Suprapubic skin (tissue), 4 donors: ENCODE results near the gene PPWD1. TPM values are rescaled to one million over a fixed set of nuclear protein-coding genes. Genes with fewer than 3 reads are reported as not detected.

Experiments used
- DNase-seq, 2 donors: peaks; one replicate each; pipeline ENCODE4 v3.0.0-alpha.2; 2019; ENCODE audit warnings: low spot score in 2 of 2
- H3K27ac ChIP-seq: fragments of 200-600 bp; sonication (generic); one replicate; pipeline ENCODE4 v1.5.1; 2019
- H3K27me3 ChIP-seq: fragments of 200-600 bp; sonication (generic); one replicate; pipeline ENCODE4 v1.5.1; 2019
- H3K36me3 ChIP-seq: fragments of 200-600 bp; sonication (generic); one replicate; pipeline ENCODE4 v1.5.1; 2019
- H3K4me1 ChIP-seq: fragments of 200-600 bp; sonication (generic); one replicate; pipeline ENCODE4 v1.5.1; 2019
- H3K4me3 ChIP-seq: fragments of 200-600 bp; sonication (generic); one replicate; pipeline ENCODE4 v1.5.1; 2019; ENCODE audit warnings: mild to moderate bottlenecking
- H3K9me3 ChIP-seq: fragments of 200-600 bp; sonication (generic); one replicate; pipeline ENCODE4 v1.5.1; 2019
- EP300 ChIP-seq: sonication (generic); formaldehyde crosslinking; IDR thresholded peaks from one replicate; pipeline ENCODE4 v1.6.1; 2017; ENCODE audit warnings: antibody characterized with exemption
- POLR2A ChIP-seq, 2 donors: fragments of 450-650 bp; IDR thresholded peaks; one replicate each; pipeline ENCODE4 v1.6.1; 2017; ENCODE audit warnings: antibody characterized with exemption in 2 of 2, mild to moderate bottlenecking in 2 of 2, moderate library complexity in 2 of 2
- POLR2AphosphoS5 ChIP-seq, 3 donors: sonication (generic); formaldehyde crosslinking; IDR thresholded peaks; one replicate each; pipeline ENCODE4 v1.6.1; 2017; ENCODE audit warnings: antibody characterized with exemption in 3 of 3
- WGBS: methylation state at CpG from one replicate; pipeline ENCODE4 v1.1.5; 2018; 5-methylcytosine and 5-hydroxymethylcytosine counted together
- total RNA-seq, 4 donors: library from RNA; depleted of rRNA; stranded (reverse); fragments of >200 nt; gene quantifications; one replicate each; pipeline ENCODE4 v1.1.0, GENCODE V29; 2016
- TF ChIP-seq, protein P1 (sequence below), 2 donors: fragments of 200-600 bp in 1 of 2; fragments of 450-650 bp in 1 of 2; sonication (generic) in 1 of 2; IDR thresholded peaks; one replicate each; pipeline ENCODE4 v1.5.1; 2016 to 2019; ENCODE audit warnings: antibody characterized with exemption in 2 of 2, mild to moderate bottlenecking in 1 of 2, moderate library complexity in 1 of 2

Gene PPWD1
- total RNA-seq, 4 donors from 2014 or later, result 27.0 to 114 (median 40.1) TPM

DNA sequence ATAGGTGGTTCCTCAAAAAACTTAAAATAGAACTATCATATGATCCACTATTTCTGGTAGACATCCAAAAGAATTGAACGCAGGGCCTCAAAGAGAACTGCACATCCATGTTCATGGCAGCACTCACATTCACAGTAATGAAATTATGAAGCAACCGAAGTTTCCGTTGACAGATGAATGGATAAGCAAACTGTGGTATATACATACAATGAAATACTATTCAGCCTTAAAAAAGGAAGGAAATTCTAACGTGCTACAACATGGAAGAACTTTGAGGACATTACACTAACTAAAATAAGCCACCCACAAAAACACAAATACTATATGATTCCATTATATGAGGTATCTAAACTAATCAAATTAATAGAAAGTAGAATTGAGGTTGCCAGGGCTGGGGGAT lies 18.6 kb upstream of the PPWD1 start:
- Histone ChIP-seq H3K36me3 (no peaks in the 10 kb centered on the region), H3K27ac (no peak overlapping the region), H3K4me3 (no peak overlapping the region), H3K27me3 (no peaks in the 10 kb centered on the region), H3K9me3 (no peaks in the 10 kb centered on the region), H3K4me1 (no peaks in the 10 kb centered on the region)
- WGBS, result 98% methylated on average over 4 of the region's 4 CpGs
- TF ChIP-seq EP300, result no peak
- no peak for DNase-seq

GRCh38 chr5:65546141-65546540 lies 17.0 kb upstream of the PPWD1 start:
- Histone ChIP-seq H3K4me3 (no peak overlapping the region), H3K4me1 (no peaks in the 10 kb centered on the region), H3K36me3 (no peaks in the 10 kb centered on the region), H3K9me3 (no peaks in the 10 kb centered on the region), H3K27me3 (no peaks in the 10 kb centered on the region), H3K27ac (no peak overlapping the region)
- DNase-seq, result no peak
- TF ChIP-seq POLR2AphosphoS5 (IDR thresholded peaks at IDR 0.05) (no peak), EP300 (no peak), POLR2A (IDR thresholded peaks at IDR 0.05) (no peak)
- TF ChIP-seq, protein P1, sequence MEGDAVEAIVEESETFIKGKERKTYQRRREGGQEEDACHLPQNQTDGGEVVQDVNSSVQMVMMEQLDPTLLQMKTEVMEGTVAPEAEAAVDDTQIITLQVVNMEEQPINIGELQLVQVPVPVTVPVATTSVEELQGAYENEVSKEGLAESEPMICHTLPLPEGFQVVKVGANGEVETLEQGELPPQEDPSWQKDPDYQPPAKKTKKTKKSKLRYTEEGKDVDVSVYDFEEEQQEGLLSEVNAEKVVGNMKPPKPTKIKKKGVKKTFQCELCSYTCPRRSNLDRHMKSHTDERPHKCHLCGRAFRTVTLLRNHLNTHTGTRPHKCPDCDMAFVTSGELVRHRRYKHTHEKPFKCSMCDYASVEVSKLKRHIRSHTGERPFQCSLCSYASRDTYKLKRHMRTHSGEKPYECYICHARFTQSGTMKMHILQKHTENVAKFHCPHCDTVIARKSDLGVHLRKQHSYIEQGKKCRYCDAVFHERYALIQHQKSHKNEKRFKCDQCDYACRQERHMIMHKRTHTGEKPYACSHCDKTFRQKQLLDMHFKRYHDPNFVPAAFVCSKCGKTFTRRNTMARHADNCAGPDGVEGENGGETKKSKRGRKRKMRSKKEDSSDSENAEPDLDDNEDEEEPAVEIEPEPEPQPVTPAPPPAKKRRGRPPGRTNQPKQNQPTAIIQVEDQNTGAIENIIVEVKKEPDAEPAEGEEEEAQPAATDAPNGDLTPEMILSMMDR (IDR thresholded peaks at IDR 0.05), result no peak
- WGBS, result 88% methylated on average over 5 of the region's 5 CpGs

- H3K4me3 ChIP-seq, result no peak overlapping the region
- 96% methylated on average over 7 of the region's 7 CpGs for WGBS
- no peak overlapping the region for H3K27ac ChIP-seq
- TF ChIP-seq, protein P1 (IDR thresholded peaks at IDR 0.05), result no peak
- TF ChIP-seq POLR2A (IDR thresholded peaks at IDR 0.05) (no peak), EP300 (no peak), POLR2AphosphoS5 (IDR thresholded peaks at IDR 0.05) (no peak)
- no peak for DNase-seq
- no peaks in the 10 kb centered on the region for H3K9me3 ChIP-seq
- no peaks in the 10 kb centered on the region for H3K36me3 ChIP-seq
- H3K4me1 ChIP-seq, result no peaks in the 10 kb centered on the region
- no peaks in the 10 kb centered on the region for H3K27me3 ChIP-seq
Observed at GRCh38 chr5:65548281-65548680, 14.8 kb upstream of the PPWD1 start.

DNA sequence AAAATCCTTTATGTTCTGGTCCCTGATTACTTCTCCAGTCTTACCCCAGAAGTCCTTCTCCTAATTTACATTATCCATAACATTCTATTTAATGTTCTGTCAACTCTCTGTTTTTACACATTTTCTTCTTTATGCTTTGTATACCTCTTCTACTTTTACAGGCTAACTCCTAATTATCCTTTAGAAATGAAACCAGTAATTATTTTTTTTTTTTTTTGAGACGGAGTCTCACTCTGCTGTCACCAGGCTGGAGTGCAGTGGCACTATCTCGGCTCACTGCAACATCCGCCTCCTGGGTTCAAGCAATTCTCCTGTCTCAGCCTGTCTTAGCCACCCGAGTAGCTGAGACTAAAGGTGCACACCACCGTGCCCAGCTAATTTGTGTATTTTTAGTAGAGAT lies 9.2 kb upstream of the PPWD1 start:
- H3K4me1 ChIP-seq, result no peaks in the 10 kb centered on the region
- TF ChIP-seq POLR2A (IDR thresholded peaks at IDR 0.05) (no peak), POLR2AphosphoS5 (IDR thresholded peaks at IDR 0.05) (no peak), EP300 (no peak)
- TF ChIP-seq, protein P1 (IDR thresholded peaks at IDR 0.05), result no peak
- no peak overlapping the region for H3K4me3 ChIP-seq
- WGBS, result 84% methylated on average over 5 of the region's 5 CpGs
- no peaks in the 10 kb centered on the region for H3K9me3 ChIP-seq
- H3K36me3 ChIP-seq, result no peaks in the 10 kb centered on the region
- no peak overlapping the region for H3K27ac ChIP-seq
- DNase-seq, result no peak
- H3K27me3 ChIP-seq, result no peaks in the 10 kb centered on the region

DNA sequence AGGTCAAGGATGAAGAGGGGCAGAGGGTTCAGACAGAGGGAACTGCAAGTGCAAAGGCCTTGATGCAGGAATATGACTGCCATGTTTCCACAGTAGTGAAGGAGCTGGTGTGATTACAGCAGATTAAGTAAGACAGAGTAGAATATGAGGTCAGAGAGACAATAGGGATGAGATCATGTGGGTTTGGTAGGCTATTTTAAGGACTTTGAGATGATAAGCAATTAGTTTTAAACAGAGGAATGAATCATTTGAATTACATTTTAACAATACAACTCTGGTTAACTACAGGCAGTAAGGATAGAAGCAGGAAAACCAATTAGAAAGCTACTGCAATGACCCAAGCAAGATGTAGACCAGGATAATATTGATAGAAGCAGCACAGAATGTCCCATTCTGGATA lies 7.8 kb upstream of the PPWD1 start:
- Histone ChIP-seq H3K27ac (no peak overlapping the region), H3K4me1 (no peaks in the 10 kb centered on the region), H3K27me3 (no peaks in the 10 kb centered on the region), H3K4me3 (no peak overlapping the region), H3K36me3 (no peaks in the 10 kb centered on the region), H3K9me3 (no peaks in the 10 kb centered on the region)
- DNase-seq, result no peak
- TF ChIP-seq POLR2AphosphoS5 (IDR thresholded peaks at IDR 0.05) (no peak), POLR2A (IDR thresholded peaks at IDR 0.05) (no peak), EP300 (no peak)
- TF ChIP-seq, protein P1 (IDR thresholded peaks at IDR 0.05), result no peak

- no peak for TF ChIP-seq EP300
- TF ChIP-seq, protein P1 (IDR thresholded peaks at IDR 0.05), result no peak
- TF ChIP-seq POLR2AphosphoS5 (IDR thresholded peaks at IDR 0.05), result no peak
- TF ChIP-seq POLR2A (IDR thresholded peaks at IDR 0.05), result no peak
- 88% methylated on average over 2 of the region's 2 CpGs for WGBS
- Histone ChIP-seq H3K4me1 (no peaks in the 10 kb centered on the region), H3K27ac (no peak overlapping the region), H3K4me3 (no peak overlapping the region), H3K36me3 (no peaks in the 10 kb centered on the region), H3K9me3 (no peaks in the 10 kb centered on the region), H3K27me3 (no peaks in the 10 kb centered on the region)
- no peak for DNase-seq
Observed at GRCh38 chr5:65556181-65556580, 6.9 kb upstream of the PPWD1 start.
